ENCODE results near the gene GTPBP2. TPM values are rescaled to one million over a fixed set of nuclear protein-coding genes. Genes with fewer than 3 reads are reported as not detected.

The GTPBP2 gene
- total and polyA plus RNA-seq, 2 of the 13 experiments (the other 11 are each of a cell fraction or from before 2014, with no cell fraction given) = 26.9 to 88.2 TPM

- H3K4me2 ChIP-seq (ENCODE audit: low read depth, low read length) = no peak overlapping the region
- FAIRE-seq = no peak
Measured at GRCh38 chr6:43673444-43674084, 44.5 kb upstream of the GTPBP2 start.

More at GRCh38 chr6:43673444-43674084, 44.5 kb upstream of the GTPBP2 start:
- no peak for DNase-seq (ENCODE audit: low spot score)
- CTCF ChIA-PET (ENCODE audit: low intra/inter-chr PET ratio, low total read pairs) = no interaction called here
- POLR2A ChIA-PET = interaction anchor here (0.6 to 7.5 kb wide), 6 partner anchors 10 to 154 kb away, joined by 3 to 55 read pairs (median 12); partner anchors contain the start of genes GTPBP2, MAD2L1BP and MRPS18A
- BruUV-seq (replicated peaks) = no TSS peak
- no peak for TF ChIP-seq ZBTB33 (CRISPR knock-in tag; IDR thresholded peaks at IDR 0.05)
- TF ChIP-seq SUZ12 (IDR thresholded peaks at IDR 0.05; ENCODE audit: low read depth, low read length) = no peak
- TF ChIP-seq ZNF605 (CRISPR knock-in tag; IDR thresholded peaks at IDR 0.05) = no peak
- TF ChIP-seq ARNT (IDR thresholded peaks at IDR 0.05) = no peak
- no peak for TF ChIP-seq ZNF710 (CRISPR knock-in tag; IDR thresholded peaks at IDR 0.05; ENCODE audit: borderline replicate concordance)
- no peak for TF ChIP-seq ZBTB25 (CRISPR knock-in tag; IDR thresholded peaks at IDR 0.05)
- no peak for TF ChIP-seq ZNF224 (CRISPR knock-in tag; IDR thresholded peaks at IDR 0.05)
- no peak for TF ChIP-seq NFATC3 (CRISPR knock-in tag; IDR thresholded peaks at IDR 0.05)
- TF ChIP-seq ARID5B (CRISPR knock-in tag; IDR thresholded peaks at IDR 0.05) = no peak
- no peak for TF ChIP-seq ZZZ3 (CRISPR knock-in tag; IDR thresholded peaks at IDR 0.05; ENCODE audit: borderline replicate concordance)
- Histone ChIP-seq H3K36me3 (replicated peaks in 1 of 2; ENCODE audit: control insufficient read depth in 1 of 2, insufficient read depth in 2 of 2, low read length in 2 of 2) (peaks cover 46 to 65% of the 10 kb centered on the region in 2 experiments), H3K27me3 (ENCODE audit: control insufficient read depth in 1 of 2, insufficient read depth in 2 of 2, low read length in 2 of 2) (no peaks in the 10 kb centered on the region), H3K9ac (ENCODE audit: insufficient read depth, low read depth, low read length) (no peak overlapping the region), H3K4me3 (replicated peaks in 1 of 3; ENCODE audit: insufficient read depth in 1 of 3, low read depth in 2 of 3, low read length in 3 of 3) (no peak overlapping the region), H4K20me1 (ENCODE audit: insufficient read depth, low read length) (no peaks in the 10 kb centered on the region), H3K9me3 (ENCODE audit: low read length) (no peaks in the 10 kb centered on the region), H3K79me2 (ENCODE audit: insufficient read depth, low read length) (no peaks in the 10 kb centered on the region), H2AFZ (ENCODE audit: low read length) (no peak overlapping the region), H3K4me1 (ENCODE audit: insufficient read depth, low read length) (peaks cover 54% of the 10 kb centered on the region), H3K27ac (ENCODE audit: extremely low read length, insufficient read depth, low read length) (peak overlapping the region; percentile 39)
- intact Hi-C loops (cut with micrococcal nuclease; ENCODE audit: unreplicated experiment) (loop anchor here (2.0 kb wide), 1 partner anchor 29 kb away; no protein-coding TSS in a partner anchor), in situ Hi-C loops (cut with HindIII; ENCODE audit: extremely low pct_ligation_motif_present, low pct_unique_long_range_greater_than_20kb) (no loop called here)
- ATAC-seq = no peak
- WGBS (ENCODE audit: low lambda C conversion rate) = 93% methylated on average over 11 of the region's 15 CpGs
